AG09309 (cell line): ENCODE results near the gene COPS3.
A peak's percentile ranks its signal among the peaks of the same experiment; 100 is the strongest.
"Not testable (repeated sequence)": the region's sequence is repeated elsewhere in the genome, so short reads cannot be mapped to it uniquely, and the experiment has no call there.

Source experiments
- DNase-seq: peaks from one replicate; pipeline ENCODE4 v3.0.0-alpha.2; 2010; ENCODE audit warnings: low read depth
- H3K4me3 ChIP-seq: 2 replicates; pipeline ENCODE4 v1.5.1; 2011; ENCODE audit warnings: mild to moderate bottlenecking, low read depth, low read length, moderate library complexity; ENCODE audit not compliant: control insufficient read depth
- TF ChIP-seq, protein P1 (sequence below): IDR thresholded peaks from 2 replicates; pipeline ENCODE4 v1.5.1; 2011; ENCODE audit warnings: mild to moderate bottlenecking, low read depth, low read length, inconsistent platforms; ENCODE audit not compliant: insufficient read depth, control insufficient read depth; ENCODE audit errors: missing control alignments

COPS3 gene

GRCh38 chr17:17289701-17290100 lies 8.7 kb upstream of the COPS3 start:
- TF ChIP-seq, protein P1, sequence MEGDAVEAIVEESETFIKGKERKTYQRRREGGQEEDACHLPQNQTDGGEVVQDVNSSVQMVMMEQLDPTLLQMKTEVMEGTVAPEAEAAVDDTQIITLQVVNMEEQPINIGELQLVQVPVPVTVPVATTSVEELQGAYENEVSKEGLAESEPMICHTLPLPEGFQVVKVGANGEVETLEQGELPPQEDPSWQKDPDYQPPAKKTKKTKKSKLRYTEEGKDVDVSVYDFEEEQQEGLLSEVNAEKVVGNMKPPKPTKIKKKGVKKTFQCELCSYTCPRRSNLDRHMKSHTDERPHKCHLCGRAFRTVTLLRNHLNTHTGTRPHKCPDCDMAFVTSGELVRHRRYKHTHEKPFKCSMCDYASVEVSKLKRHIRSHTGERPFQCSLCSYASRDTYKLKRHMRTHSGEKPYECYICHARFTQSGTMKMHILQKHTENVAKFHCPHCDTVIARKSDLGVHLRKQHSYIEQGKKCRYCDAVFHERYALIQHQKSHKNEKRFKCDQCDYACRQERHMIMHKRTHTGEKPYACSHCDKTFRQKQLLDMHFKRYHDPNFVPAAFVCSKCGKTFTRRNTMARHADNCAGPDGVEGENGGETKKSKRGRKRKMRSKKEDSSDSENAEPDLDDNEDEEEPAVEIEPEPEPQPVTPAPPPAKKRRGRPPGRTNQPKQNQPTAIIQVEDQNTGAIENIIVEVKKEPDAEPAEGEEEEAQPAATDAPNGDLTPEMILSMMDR, result no peak
- H3K4me3 ChIP-seq, result no peak overlapping the region
- no peak for DNase-seq

- no peak for DNase-seq
- TF ChIP-seq, protein P1, result no peak
- H3K4me3 ChIP-seq, result no peak overlapping the region
Measured at GRCh38 chr17:17289086-17289485, 8.0 kb upstream of the COPS3 start.

DNA sequence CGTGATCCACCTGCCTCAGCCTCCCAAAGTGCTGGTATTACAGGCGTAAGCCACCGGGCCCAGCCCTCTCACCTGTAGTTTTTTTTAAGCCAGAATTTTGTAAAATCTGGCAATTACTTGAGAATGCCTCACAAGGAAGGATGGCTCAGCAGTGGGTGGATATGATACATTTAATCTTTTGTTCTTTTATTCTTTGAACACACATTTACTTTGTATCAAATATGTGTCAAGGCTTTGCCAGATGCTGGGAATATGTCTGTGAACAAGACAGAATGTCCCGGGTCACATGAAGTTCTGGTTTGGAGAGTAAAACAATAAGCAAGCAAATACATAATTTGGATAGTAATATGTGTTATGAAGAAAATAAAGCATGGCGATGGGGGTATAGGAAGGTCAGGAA lies 4.9 kb upstream of the COPS3 start:
- no peak for DNase-seq
- TF ChIP-seq, protein P1, result no peak
- H3K4me3 ChIP-seq, result no peak overlapping the region

- no peak overlapping the region for H3K4me3 ChIP-seq
- no peak for DNase-seq
- TF ChIP-seq, protein P1, result no peak
Measured at GRCh38 chr17:17279316-17279715, 1.7 kb downstream of the COPS3 start.

DNA sequence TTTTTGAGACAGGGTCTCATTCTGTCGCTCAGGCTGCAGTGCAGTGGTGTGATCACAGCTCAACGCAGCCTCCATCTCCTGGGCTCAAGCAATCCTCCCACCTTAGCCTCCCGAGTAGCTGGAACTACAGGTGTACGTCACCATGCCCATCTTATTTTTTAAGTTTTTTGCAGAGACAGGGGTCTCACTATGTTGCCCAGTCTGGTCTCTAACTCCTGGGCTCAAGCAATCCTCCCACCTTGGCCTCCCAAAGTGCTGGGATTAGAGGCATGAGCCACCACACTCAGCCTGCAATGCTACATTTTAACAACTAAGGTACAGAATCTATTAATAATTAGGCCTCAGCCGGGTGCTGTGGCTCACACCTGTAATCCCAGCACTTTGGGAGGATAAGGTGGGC lies 3.6 kb downstream of the COPS3 start:
- DNase-seq, H3K4me3 ChIP-seq: not testable (repeated sequence)

- no peak for DNase-seq
- no peak overlapping the region for H3K4me3 ChIP-seq
- TF ChIP-seq, protein P1, result no peak
Measured at GRCh38 chr17:17275971-17276370, 5.1 kb downstream of the COPS3 start.

- no peak overlapping the region for H3K4me3 ChIP-seq
- DNase-seq, result no peak
- TF ChIP-seq, protein P1, result peak; percentile 34
Measured at GRCh38 chr17:17269926-17270773, 10.9 kb downstream of the COPS3 start.
